Caco-2 (cell line): ENCODE results near the gene RBM33. TPM values are rescaled to one million over a fixed set of nuclear protein-coding genes. Genes with fewer than 3 reads are reported as not detected.

Source experiments
- BruUV-seq: library from RNA; stranded (reverse); fragments of 400-500 nt; replicated peaks from 2 replicates; lab custom pipeline; 2021; lab: Mats Ljungman, UMichigan
- CTCF ChIA-PET: fragments of 300-600 bp; sonication (Branson Sonifier 250); formaldehyde crosslinking; loops from one replicate; lab custom pipeline; 2022; ENCODE audit warnings: antibody characterized with exemption; lab: Charles Lee
- POLR2A ChIA-PET: fragments of 300-600 bp; sonication (Branson Sonifier 250); formaldehyde crosslinking; loops from one replicate; lab custom pipeline; 2022; ENCODE audit warnings: antibody characterized with exemption; lab: Charles Lee
- DNase-seq, 2 experiments: peaks; one replicate each; pipeline versions ENCODE4 v3.0.0 to v3.0.0-alpha.2; 2020 to 2022
- H3K27me3 ChIP-seq: replicated peaks from 2 replicates; pipeline ENCODE4 v1.6.0; 2011; ENCODE audit warnings: low read length; ENCODE audit not compliant: control insufficient read depth, insufficient read depth
- H3K36me3 ChIP-seq: 2 replicates; pipeline ENCODE4 v1.5.1; 2011; ENCODE audit warnings: low read length; ENCODE audit not compliant: control insufficient read depth, insufficient read depth
- H3K4me1 ChIP-seq: fragments of 250-450 bp; sonication (Bioruptor Pico); 2 replicates; pipeline ENCODE4 v1.5.1; 2020; ENCODE audit warnings: mild to moderate bottlenecking
- H3K4me3 ChIP-seq: 2 replicates; pipeline ENCODE4 v1.5.1; 2011; ENCODE audit warnings: low read depth, mild to moderate bottlenecking, control low read depth, low read length
- H3K9me3 ChIP-seq: fragments of 250-450 bp; sonication (Bioruptor Pico); 2 replicates; pipeline ENCODE4 v1.5.1; 2020; ENCODE audit warnings: mild to moderate bottlenecking, moderate library complexity
- H3K27ac Mint-ChIP-seq: one replicate; pipeline ENCODE4 v1.8.0; 2022; ENCODE audit warnings: mixed read lengths; ENCODE audit not compliant: unreplicated experiment
- H3K27me3 Mint-ChIP-seq: one replicate; pipeline ENCODE4 v1.8.0; 2022; ENCODE audit warnings: mixed read lengths; ENCODE audit not compliant: insufficient read depth, unreplicated experiment
- H3K36me3 Mint-ChIP-seq: one replicate; pipeline ENCODE4 v1.8.0; 2022; ENCODE audit warnings: mild to moderate bottlenecking, mixed read lengths; ENCODE audit not compliant: insufficient read depth, unreplicated experiment
- H3K4me1 Mint-ChIP-seq: one replicate; pipeline ENCODE4 v1.8.0; 2022; ENCODE audit warnings: low read depth, mixed read lengths; ENCODE audit not compliant: unreplicated experiment
- H3K4me3 Mint-ChIP-seq: one replicate; pipeline ENCODE4 v1.8.0; 2022; ENCODE audit warnings: mild to moderate bottlenecking, moderate library complexity, mixed read lengths; ENCODE audit not compliant: unreplicated experiment
- H3K9me3 Mint-ChIP-seq: one replicate; pipeline ENCODE4 v1.8.0; 2022; ENCODE audit warnings: mixed read lengths; ENCODE audit not compliant: unreplicated experiment
- CTCF ChIP-seq, 2 experiments: fragments of 200-600 bp in 1 of 2; IDR thresholded peaks; 1 replicate in 1 of 2; 2 replicates in 1 of 2; pipeline versions ENCODE4 v1.5.1 to v1.8.0; 2011 to 2022; ENCODE audit warnings: antibody characterized with exemption in 1 of 2, control low read depth in 1 of 2, inconsistent platforms in 1 of 2, low read depth in 1 of 2, low read length in 1 of 2, mild to moderate bottlenecking in 1 of 2, moderate library complexity in 1 of 2; ENCODE audit not compliant: insufficient read depth in 1 of 2, severe bottlenecking in 1 of 2, unreplicated experiment in 1 of 2
- intact Hi-C: fragments of 100-400 bp; cut with micrococcal nuclease; formaldehyde crosslinking; loops from one replicate; pipeline ENCODE4 v1.10.0; 2022; ENCODE audit not compliant: unreplicated experiment
- total RNA-seq: library from RNA; stranded (reverse); gene quantifications from 2 replicates; pipeline ENCODE4 v1.2.3, GENCODE V29; 2022

Gene RBM33
- total RNA-seq, 1 experiment from 2014 or later: 82.8 TPM

- Mint-ChIP-seq H3K9me3 (no peaks in the 10 kb centered on the region), H3K36me3 (peaks cover 9% of the 10 kb centered on the region), H3K27me3 (no peaks in the 10 kb centered on the region), H3K4me1 (peaks cover 24% of the 10 kb centered on the region), H3K27ac (no peak overlapping the region), H3K4me3 (no peak overlapping the region)
- Histone ChIP-seq H3K9me3 (no peaks in the 10 kb centered on the region), H3K27me3 (no peaks in the 10 kb centered on the region), H3K4me3 (no peak overlapping the region), H3K4me1 (no peaks in the 10 kb centered on the region), H3K36me3 (peaks cover 3% of the 10 kb centered on the region; the same call in 1 of the 2 replicates)
- ChIA-PET POLR2A (no interaction called here), CTCF (no interaction called here)
- BruUV-seq: no TSS peak
- TF ChIP-seq CTCF (IDR thresholded peaks at IDR 0.05; ENCODE audit: insufficient read depth in 1 of 2, low read depth in 1 of 2, low read length in 1 of 2, severe bottlenecking in 1 of 2, unreplicated experiment in 1 of 2): no peak
- intact Hi-C loops: no loop called here
- DNase-seq: no peak
Measured at GRCh38 chr7:155711081-155711480, 66.6 kb downstream of the RBM33 start.

- Histone ChIP-seq H3K4me1 (no peaks in the 10 kb centered on the region), H3K27me3 (no peaks in the 10 kb centered on the region), H3K4me3 (no peak overlapping the region), H3K36me3 (peaks cover 3% of the 10 kb centered on the region), H3K9me3 (no peaks in the 10 kb centered on the region)
- H3K27ac Mint-ChIP-seq: no peak overlapping the region
- H3K9me3 Mint-ChIP-seq: no peaks in the 10 kb centered on the region
- no peak for DNase-seq
- no peak overlapping the region for H3K4me3 Mint-ChIP-seq
- H3K27me3 Mint-ChIP-seq: no peaks in the 10 kb centered on the region
- peaks cover 6% of the 10 kb centered on the region for H3K36me3 Mint-ChIP-seq
- ChIA-PET POLR2A (no interaction called here), CTCF (no interaction called here)
- BruUV-seq: no TSS peak
- intact Hi-C loops: no loop called here
- TF ChIP-seq CTCF (IDR thresholded peaks at IDR 0.05; ENCODE audit: insufficient read depth in 1 of 2, low read depth in 1 of 2, low read length in 1 of 2, severe bottlenecking in 1 of 2, unreplicated experiment in 1 of 2): no peak
- peaks cover 24% of the 10 kb centered on the region for H3K4me1 Mint-ChIP-seq
Measured at GRCh38 chr7:155713384-155713783, 68.9 kb downstream of the RBM33 start.

GRCh38 chr7:155714702-155715101 lies 70.2 kb downstream of the RBM33 start:
- intact Hi-C loops: no loop called here
- H3K27me3 Mint-ChIP-seq: no peaks in the 10 kb centered on the region
- no peaks in the 10 kb centered on the region for H3K4me1 ChIP-seq
- H3K27me3 ChIP-seq: no peaks in the 10 kb centered on the region
- no peak overlapping the region for H3K4me3 ChIP-seq
- no peak for DNase-seq
- H3K36me3 Mint-ChIP-seq: peaks cover 6% of the 10 kb centered on the region
- H3K9me3 Mint-ChIP-seq: no peaks in the 10 kb centered on the region
- peaks cover 24% of the 10 kb centered on the region for H3K4me1 Mint-ChIP-seq
- H3K36me3 ChIP-seq: peaks cover 3% of the 10 kb centered on the region
- H3K9me3 ChIP-seq: no peaks in the 10 kb centered on the region
- TF ChIP-seq CTCF (IDR thresholded peaks at IDR 0.05; ENCODE audit: insufficient read depth in 1 of 2, low read depth in 1 of 2, low read length in 1 of 2, severe bottlenecking in 1 of 2, unreplicated experiment in 1 of 2): no peak
- H3K27ac Mint-ChIP-seq: no peak overlapping the region
- ChIA-PET CTCF (no interaction called here), POLR2A (no interaction called here)
- BruUV-seq: no TSS peak
- no peak overlapping the region for H3K4me3 Mint-ChIP-seq
